ENCODE measurements around the gene ABLIM2. TPM values are rescaled to one million over a fixed set of nuclear protein-coding genes. Genes with fewer than 3 reads are reported as not detected.

The ABLIM2 gene
- total RNA-seq, 4 donors from 2014 or later = 4.2 to 28.5 (median 8.7) TPM

GRCh38 chr4:8152090-8152864 lies 6.3 kb downstream of the ABLIM2 start:
- TF ChIP-seq POLR2A (IDR thresholded peaks at IDR 0.05; ENCODE audit: low read depth) = no peak
- no peak for TF ChIP-seq POLR2AphosphoS5 (IDR thresholded peaks at IDR 0.05)
- TF ChIP-seq, protein P1, sequence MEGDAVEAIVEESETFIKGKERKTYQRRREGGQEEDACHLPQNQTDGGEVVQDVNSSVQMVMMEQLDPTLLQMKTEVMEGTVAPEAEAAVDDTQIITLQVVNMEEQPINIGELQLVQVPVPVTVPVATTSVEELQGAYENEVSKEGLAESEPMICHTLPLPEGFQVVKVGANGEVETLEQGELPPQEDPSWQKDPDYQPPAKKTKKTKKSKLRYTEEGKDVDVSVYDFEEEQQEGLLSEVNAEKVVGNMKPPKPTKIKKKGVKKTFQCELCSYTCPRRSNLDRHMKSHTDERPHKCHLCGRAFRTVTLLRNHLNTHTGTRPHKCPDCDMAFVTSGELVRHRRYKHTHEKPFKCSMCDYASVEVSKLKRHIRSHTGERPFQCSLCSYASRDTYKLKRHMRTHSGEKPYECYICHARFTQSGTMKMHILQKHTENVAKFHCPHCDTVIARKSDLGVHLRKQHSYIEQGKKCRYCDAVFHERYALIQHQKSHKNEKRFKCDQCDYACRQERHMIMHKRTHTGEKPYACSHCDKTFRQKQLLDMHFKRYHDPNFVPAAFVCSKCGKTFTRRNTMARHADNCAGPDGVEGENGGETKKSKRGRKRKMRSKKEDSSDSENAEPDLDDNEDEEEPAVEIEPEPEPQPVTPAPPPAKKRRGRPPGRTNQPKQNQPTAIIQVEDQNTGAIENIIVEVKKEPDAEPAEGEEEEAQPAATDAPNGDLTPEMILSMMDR (IDR thresholded peaks at IDR 0.05) = no peak
- TF ChIP-seq EP300 (IDR thresholded peaks at IDR 0.05) = no peak
- Histone ChIP-seq H3K4me1 (peaks cover 3 to 7% (median 4%) of the 10 kb centered on the region in 4 donors), H3K9me3 (no peaks in the 10 kb centered on the region), H3K27me3 (peaks cover 0 to under 1% (median 0%) of the 10 kb centered on the region in 4 donors), H3K36me3 (no peaks in the 10 kb centered on the region), H3K27ac (replicated peaks in 1 of 4) (no peak overlapping the region), H3K4me3 (no peak overlapping the region)
- DNase-seq (ENCODE audit: extremely low spot score) = no peak
- 79% methylated on average over 20 of the region's 39 CpGs for WGBS
- intact Hi-C loops (cut with DNase I) = no loop called here

GRCh38 chr4:8151165-8151650 lies 7.4 kb downstream of the ABLIM2 start:
- H3K27me3 ChIP-seq = no peaks in the 10 kb centered on the region
- intact Hi-C loops (cut with DNase I) = no loop called here
- TF ChIP-seq, protein P1 (IDR thresholded peaks at IDR 0.05) = no peak
- TF ChIP-seq POLR2AphosphoS5 (IDR thresholded peaks at IDR 0.05) = no peak
- no peak for TF ChIP-seq POLR2A (IDR thresholded peaks at IDR 0.05; ENCODE audit: low read depth)
- peaks cover 2 to 5% (median 4%) of the 10 kb centered on the region in 4 donors for H3K4me1 ChIP-seq
- H3K9me3 ChIP-seq = no peaks in the 10 kb centered on the region
- no peak overlapping the region for H3K27ac ChIP-seq (replicated peaks in 1 of 4)
- no peaks in the 10 kb centered on the region for H3K36me3 ChIP-seq
- no peak overlapping the region for H3K4me3 ChIP-seq
- DNase-seq (ENCODE audit: extremely low spot score) = no peak
- 91% methylated on average over 9 of the region's 15 CpGs for WGBS

- DNase-seq (ENCODE audit: extremely low spot score) = no peak
- TF ChIP-seq EP300 (IDR thresholded peaks at IDR 0.05) (no peak), POLR2AphosphoS5 (IDR thresholded peaks at IDR 0.05) (no peak), POLR2A (IDR thresholded peaks at IDR 0.05; ENCODE audit: low read depth) (no peak)
- TF ChIP-seq, protein P1 (IDR thresholded peaks at IDR 0.05) = no peak
- H3K27me3 ChIP-seq = no peaks in the 10 kb centered on the region
- intact Hi-C loops (cut with DNase I) = no loop called here
- 89% methylated on average over 29 of the region's 29 CpGs for WGBS
- no peaks in the 10 kb centered on the region for H3K9me3 ChIP-seq
- H3K36me3 ChIP-seq = no peaks in the 10 kb centered on the region
- no peak overlapping the region for H3K27ac ChIP-seq (replicated peaks in 1 of 4)
- H3K4me1 ChIP-seq = peaks cover 7 to 13% (median 11%) of the 10 kb centered on the region in 4 donors
- no peak overlapping the region for H3K4me3 ChIP-seq
Observed at GRCh38 chr4:8150152-8151090, 8.2 kb downstream of the ABLIM2 start.

DNA sequence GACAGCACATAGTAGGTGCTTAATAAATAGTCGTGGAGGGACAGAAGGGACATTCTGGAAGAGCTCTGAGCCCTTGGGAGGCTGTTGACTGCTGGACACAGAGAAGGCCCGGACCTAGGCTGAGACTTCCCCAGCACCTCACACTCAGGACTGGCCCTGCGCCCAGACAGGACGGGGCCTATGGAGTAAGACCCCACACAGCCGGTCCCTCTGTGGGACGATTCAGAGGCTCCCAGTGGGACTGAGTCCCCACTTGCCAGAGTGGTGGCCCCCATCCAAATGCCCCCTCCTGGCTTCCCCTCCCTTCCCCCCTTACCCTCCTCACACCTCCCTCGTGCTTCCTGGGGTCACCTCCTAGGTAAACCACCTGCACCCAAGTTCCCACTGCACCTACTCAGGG lies 8.9 kb downstream of the ABLIM2 start:
- Histone ChIP-seq H3K4me1 (peaks cover 14 to 21% (median 19%) of the 10 kb centered on the region in 4 donors), H3K27me3 (no peaks in the 10 kb centered on the region), H3K4me3 (no peak overlapping the region), H3K36me3 (no peaks in the 10 kb centered on the region), H3K27ac (replicated peaks in 1 of 4) (no peak overlapping the region), H3K9me3 (no peaks in the 10 kb centered on the region)
- WGBS = 79% methylated on average over 6 of the region's 7 CpGs
- TF ChIP-seq, protein P1 (IDR thresholded peaks at IDR 0.05) = no peak
- no peak for TF ChIP-seq EP300 (IDR thresholded peaks at IDR 0.05)
- TF ChIP-seq POLR2A (IDR thresholded peaks at IDR 0.05; ENCODE audit: low read depth) = no peak
- TF ChIP-seq POLR2AphosphoS5 (IDR thresholded peaks at IDR 0.05) = no peak
- no peak for DNase-seq (ENCODE audit: extremely low spot score)
- intact Hi-C loops (cut with DNase I) = no loop called here
